SK-N-MC (cell line): ENCODE data around the gene DHX30.

Experiments used
- EZH2 ChIP-seq: fragments of 200-600 bp; sonication (generic); IDR thresholded peaks from one replicate; pipeline ENCODE4 v1.6.1; 2017; ENCODE audit warnings: antibody characterized with exemption
- FOXP2 ChIP-seq: optimal IDR thresholded peaks from 2 replicates; pipeline ENCODE3; 2011; ENCODE audit warnings: mild to moderate bottlenecking, moderate library complexity; ENCODE audit not compliant: insufficient read depth; ENCODE audit errors: extremely low read length, control extremely low read depth
- POLR2AphosphoS5 ChIP-seq: IDR thresholded peaks from 2 replicates; pipeline ENCODE4 v1.6.1; 2012; ENCODE audit warnings: mild to moderate bottlenecking, low read depth, low read length, borderline replicate concordance

DNA sequence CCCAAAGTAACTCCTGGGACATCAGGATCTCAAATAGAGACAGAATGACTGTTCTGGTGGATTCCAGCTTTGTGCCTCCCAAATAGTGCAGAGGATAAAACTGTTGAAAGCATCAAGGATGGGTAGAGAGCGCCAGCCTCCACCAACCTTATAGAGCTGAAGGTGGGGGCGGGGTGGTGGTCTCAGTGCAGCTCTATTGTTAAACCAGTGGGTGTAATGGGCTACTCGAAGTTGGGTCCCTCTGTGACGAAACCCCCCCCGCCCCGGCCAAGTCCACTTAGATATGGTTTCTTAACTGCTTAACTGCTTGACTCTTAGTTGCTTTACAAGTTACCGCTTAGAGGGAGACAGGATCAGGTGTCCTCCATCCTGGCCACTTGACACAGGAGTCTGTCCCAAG, 22.7 kb downstream of the DHX30 start:
- TF ChIP-seq POLR2AphosphoS5: no peak
- TF ChIP-seq EZH2: no peak
- no peak for TF ChIP-seq FOXP2
